ENCODE results near the gene SIGLEC10.

- TF ChIP-seq, protein P1, sequence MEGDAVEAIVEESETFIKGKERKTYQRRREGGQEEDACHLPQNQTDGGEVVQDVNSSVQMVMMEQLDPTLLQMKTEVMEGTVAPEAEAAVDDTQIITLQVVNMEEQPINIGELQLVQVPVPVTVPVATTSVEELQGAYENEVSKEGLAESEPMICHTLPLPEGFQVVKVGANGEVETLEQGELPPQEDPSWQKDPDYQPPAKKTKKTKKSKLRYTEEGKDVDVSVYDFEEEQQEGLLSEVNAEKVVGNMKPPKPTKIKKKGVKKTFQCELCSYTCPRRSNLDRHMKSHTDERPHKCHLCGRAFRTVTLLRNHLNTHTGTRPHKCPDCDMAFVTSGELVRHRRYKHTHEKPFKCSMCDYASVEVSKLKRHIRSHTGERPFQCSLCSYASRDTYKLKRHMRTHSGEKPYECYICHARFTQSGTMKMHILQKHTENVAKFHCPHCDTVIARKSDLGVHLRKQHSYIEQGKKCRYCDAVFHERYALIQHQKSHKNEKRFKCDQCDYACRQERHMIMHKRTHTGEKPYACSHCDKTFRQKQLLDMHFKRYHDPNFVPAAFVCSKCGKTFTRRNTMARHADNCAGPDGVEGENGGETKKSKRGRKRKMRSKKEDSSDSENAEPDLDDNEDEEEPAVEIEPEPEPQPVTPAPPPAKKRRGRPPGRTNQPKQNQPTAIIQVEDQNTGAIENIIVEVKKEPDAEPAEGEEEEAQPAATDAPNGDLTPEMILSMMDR (conservative IDR thresholded peaks at IDR 0.05; ENCODE audit: low read depth in 2 of 2), result no peak
- TF ChIP-seq, protein P2, sequence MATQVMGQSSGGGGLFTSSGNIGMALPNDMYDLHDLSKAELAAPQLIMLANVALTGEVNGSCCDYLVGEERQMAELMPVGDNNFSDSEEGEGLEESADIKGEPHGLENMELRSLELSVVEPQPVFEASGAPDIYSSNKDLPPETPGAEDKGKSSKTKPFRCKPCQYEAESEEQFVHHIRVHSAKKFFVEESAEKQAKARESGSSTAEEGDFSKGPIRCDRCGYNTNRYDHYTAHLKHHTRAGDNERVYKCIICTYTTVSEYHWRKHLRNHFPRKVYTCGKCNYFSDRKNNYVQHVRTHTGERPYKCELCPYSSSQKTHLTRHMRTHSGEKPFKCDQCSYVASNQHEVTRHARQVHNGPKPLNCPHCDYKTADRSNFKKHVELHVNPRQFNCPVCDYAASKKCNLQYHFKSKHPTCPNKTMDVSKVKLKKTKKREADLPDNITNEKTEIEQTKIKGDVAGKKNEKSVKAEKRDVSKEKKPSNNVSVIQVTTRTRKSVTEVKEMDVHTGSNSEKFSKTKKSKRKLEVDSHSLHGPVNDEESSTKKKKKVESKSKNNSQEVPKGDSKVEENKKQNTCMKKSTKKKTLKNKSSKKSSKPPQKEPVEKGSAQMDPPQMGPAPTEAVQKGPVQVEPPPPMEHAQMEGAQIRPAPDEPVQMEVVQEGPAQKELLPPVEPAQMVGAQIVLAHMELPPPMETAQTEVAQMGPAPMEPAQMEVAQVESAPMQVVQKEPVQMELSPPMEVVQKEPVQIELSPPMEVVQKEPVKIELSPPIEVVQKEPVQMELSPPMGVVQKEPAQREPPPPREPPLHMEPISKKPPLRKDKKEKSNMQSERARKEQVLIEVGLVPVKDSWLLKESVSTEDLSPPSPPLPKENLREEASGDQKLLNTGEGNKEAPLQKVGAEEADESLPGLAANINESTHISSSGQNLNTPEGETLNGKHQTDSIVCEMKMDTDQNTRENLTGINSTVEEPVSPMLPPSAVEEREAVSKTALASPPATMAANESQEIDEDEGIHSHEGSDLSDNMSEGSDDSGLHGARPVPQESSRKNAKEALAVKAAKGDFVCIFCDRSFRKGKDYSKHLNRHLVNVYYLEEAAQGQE (IDR thresholded peaks at IDR 0.05; ENCODE audit: unreplicated experiment), result no peak
- TF ChIP-seq EZH2phosphoT487 (IDR thresholded peaks at IDR 0.05; ENCODE audit: unreplicated experiment) (no peak), NANOG (IDR thresholded peaks at IDR 0.05; ENCODE audit: borderline replicate concordance) (no peak), EZH2 (IDR thresholded peaks at IDR 0.05; ENCODE audit: low read depth, unreplicated experiment) (no peak), POLR2AphosphoS5 (IDR thresholded peaks at IDR 0.05; ENCODE audit: low read depth) (peak; percentile 91)
These were observed 50.8 kb downstream of the SIGLEC10 start for GRCh38 chr19:51366389-51367254.
